ENCODE measurements around the gene TSTD2.
"Not testable (repeated sequence)": the region's sequence is repeated elsewhere in the genome, so short reads cannot be mapped to it uniquely, and the experiment has no call there.

Gene TSTD2

DNA sequence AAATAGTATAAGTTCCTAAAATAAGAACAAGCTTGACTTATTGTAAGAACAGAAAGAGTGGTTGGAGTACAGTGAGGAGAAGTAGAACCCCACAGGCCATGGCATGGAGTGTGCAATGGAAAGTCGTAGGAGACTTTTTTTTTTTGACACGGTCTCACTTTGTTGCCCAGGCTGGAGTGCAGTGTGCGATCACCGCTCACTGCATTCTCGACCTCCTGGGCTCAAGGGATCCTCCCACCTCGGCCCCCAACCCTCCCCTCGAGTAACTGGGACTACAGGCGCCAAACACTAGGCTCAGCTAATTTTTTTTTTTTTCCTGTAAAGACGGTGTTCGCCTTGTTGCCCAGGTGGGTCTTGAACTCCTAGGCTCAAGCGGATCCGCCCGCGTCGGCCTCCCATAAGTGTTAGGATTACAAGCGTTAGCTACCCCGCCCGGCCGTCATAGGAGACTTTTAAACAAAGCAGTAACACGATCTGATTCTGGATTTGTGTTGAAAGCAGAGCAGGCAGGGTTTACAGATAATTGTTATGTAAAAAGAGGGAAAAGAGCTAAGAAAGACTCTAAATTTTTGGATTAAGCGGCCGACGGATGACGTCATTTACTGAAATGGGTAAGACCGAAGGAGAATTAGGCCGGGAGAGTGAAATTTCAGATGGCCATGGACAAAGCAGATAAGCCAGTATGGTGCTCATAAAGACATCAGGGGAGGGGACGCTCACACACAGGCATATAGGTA is 752 bp downstream of the TSTD2 start:
- DNase-seq (ENCODE audit: low read depth in 1 of 2, low spot score in 1 of 2) = no peak

- DNase-seq (ENCODE audit: low read depth in 1 of 2, low spot score in 1 of 2) = no peak
Measured at GRCh38 chr9:97630591-97630990, 2.6 kb downstream of the TSTD2 start.

- DNase-seq (ENCODE audit: low read depth in 1 of 2, low spot score in 1 of 2) = no peak
Measured at GRCh38 chr9:97629156-97629555, 4.0 kb downstream of the TSTD2 start.

- DNase-seq (ENCODE audit: low read depth in 1 of 2, low spot score in 1 of 2) = no peak
Measured at GRCh38 chr9:97628668-97629067, 4.5 kb downstream of the TSTD2 start.

GRCh38 chr9:97627624-97628023 is 5.5 kb downstream of the TSTD2 start:
- DNase-seq (ENCODE audit: low read depth in 1 of 2, low spot score in 1 of 2) = no peak

DNA sequence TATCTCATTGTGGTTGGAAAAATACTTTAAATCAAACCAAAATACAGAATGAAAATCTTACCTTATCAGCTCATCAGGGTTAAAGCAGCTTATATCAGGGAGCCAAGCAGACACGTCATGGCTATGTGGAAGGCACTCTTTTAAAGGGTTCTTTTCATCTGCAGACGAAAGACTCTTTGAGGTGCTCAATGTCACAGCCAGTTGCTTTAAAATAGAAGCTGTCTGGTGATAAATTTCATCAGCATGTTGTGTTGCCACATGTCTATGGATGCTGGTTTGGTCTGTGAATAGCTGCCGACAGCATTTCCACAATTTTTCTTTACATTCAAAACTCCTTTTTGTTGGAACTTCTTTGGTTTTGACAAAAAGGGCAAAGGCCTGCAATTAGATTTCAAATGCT is 7.5 kb downstream of the TSTD2 start:
- no peak for DNase-seq (ENCODE audit: low read depth in 1 of 2, low spot score in 1 of 2)

- DNase-seq (ENCODE audit: low read depth in 1 of 2, low spot score in 1 of 2) = no peak
Measured at GRCh38 chr9:97623946-97624345, 9.2 kb downstream of the TSTD2 start.

DNA sequence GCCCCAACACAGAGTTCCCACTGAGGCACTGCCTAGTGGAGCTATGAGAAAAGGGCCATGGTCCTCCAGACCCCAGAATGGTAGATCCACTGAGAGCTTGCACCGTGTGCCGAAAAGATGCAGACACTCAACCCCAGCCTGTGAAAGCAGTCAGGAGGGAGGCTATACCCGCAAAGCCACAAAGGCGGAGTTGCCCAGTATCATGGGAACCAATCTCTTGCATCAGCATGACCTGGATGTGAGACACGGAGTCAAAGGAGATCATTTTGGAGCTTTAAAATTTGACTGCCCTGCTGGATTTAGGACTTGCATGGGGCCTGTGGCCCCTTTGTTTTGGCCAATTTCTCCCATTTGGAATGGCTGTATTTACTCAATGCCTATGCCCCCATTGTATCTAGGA is 10.7 kb downstream of the TSTD2 start:
- not testable (repeated sequence) for DNase-seq (ENCODE audit: low read depth in 1 of 2, low spot score in 1 of 2)

DNA sequence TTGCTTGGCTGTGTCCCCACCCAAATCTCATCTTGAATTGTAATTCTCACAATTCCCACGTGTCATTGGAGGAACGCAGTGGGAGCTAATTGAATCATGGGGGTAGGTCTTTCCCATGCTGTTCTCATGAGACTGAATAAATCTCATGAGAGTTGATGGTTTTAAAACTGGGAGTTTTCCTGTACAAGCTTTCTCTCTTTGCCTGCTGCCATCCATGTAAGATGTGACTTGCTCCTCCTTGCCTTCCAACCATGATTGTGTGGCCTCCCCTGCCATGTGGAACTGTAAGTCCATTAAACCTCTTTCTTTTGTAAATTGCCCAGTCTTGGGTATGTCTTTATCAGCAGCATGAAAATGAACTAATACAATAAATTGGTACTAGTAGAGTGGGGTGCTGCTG is 13.1 kb downstream of the TSTD2 start:
- DNase-seq (ENCODE audit: low read depth in 1 of 2, low spot score in 1 of 2) = not testable (repeated sequence)

GRCh38 chr9:97617939-97618416 is 15.2 kb downstream of the TSTD2 start:
- DNase-seq (ENCODE audit: low read depth in 1 of 2, low spot score in 1 of 2) = no peak

DNA sequence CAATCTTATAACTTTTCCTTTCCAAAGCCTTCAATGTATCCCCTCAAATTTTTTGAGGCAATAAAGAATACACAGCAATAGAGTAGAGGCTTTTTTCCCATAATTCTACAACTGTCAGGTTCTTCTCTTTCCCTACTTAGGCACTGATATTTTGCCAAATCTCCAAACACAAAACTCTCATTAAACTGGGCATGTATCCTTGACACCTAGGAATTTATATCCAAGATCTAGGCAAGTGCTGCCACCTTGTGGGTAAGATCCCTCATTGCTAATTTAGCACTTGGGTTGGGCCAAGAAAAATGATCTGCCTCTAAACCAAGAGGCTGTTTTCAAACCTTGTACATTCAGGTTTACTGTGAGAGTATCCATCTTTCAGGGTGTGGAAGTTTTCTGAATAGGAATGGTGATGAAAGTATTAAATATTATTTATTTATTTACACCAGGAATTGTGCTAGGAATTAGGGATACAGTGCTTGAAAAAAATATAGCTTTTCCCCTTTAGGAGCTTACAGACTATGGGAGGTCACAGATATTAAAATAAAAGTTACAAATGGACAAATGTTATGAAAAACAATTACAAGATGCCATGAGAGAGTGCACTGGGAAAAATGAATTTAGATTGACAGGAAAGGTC is 17.6 kb downstream of the TSTD2 start:
- peak in 1 of 2 donors; percentile 14 for DNase-seq (ENCODE audit: low read depth in 1 of 2, low spot score in 1 of 2)

- no peak for DNase-seq (ENCODE audit: low read depth in 1 of 2, low spot score in 1 of 2)
Measured at GRCh38 chr9:97604901-97605645, 28.1 kb downstream of the TSTD2 start.

DNA sequence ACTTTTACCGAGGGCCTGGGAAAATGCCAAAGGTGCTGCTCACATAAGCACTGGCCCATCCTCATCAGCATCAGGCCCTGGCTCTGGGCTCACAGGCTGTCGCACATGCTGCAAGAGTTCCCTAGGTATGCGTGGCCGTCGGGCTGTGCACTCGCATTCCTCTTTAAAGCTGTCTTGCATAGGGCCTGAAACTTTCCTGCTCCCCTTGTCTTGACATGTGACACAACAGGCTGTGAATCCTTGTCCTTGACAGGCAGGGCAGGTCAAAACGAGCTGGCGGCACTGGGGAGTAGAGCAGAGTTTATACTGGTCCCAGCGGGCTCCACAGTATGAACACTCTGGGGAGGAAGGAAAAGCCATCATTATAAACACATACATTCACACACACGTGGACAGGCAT is 30.7 kb downstream of the TSTD2 start:
- DNase-seq (ENCODE audit: low read depth in 1 of 2, low spot score in 1 of 2) = no peak

- DNase-seq (ENCODE audit: low read depth in 1 of 2, low spot score in 1 of 2) = no peak
Measured at GRCh38 chr9:97601228-97601898, 31.8 kb downstream of the TSTD2 start.

DNA sequence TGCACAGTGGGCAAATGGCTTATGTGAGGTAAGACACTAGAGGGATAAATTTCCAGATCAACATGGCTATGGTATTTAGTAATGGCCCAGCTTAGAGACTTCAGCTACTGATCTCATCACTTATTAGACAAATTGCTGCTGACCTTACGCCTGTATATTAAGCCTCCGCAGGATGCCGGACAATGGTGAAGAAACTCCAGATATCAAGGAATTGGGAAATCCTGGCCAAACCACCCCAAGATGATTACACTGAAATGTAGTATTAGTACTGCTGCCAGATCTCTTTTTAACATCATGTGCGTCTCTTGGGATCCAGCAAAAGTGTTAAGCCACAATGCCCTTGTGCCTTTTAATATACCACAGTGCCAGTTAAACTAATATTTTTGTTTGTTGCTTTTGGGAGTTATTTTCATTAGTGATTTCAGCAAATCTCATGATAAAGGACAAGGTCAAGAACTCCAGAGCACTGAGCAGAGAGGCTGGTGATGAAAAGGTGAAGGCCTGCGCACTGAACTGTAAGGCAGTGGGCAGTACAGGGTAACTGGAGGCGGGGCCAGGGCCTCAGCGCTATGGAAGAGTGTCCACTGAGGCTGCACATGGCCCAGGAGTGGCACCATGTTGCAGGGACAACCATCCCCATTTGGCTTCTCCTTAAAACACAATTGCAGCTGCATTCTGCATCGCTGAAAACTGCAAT is 32.5 kb downstream of the TSTD2 start:
- no peak for DNase-seq (ENCODE audit: low read depth in 1 of 2, low spot score in 1 of 2)

GRCh38 chr9:97599314-97599846 is 33.8 kb downstream of the TSTD2 start:
- DNase-seq (ENCODE audit: low read depth in 1 of 2, low spot score in 1 of 2) = no peak

DNA sequence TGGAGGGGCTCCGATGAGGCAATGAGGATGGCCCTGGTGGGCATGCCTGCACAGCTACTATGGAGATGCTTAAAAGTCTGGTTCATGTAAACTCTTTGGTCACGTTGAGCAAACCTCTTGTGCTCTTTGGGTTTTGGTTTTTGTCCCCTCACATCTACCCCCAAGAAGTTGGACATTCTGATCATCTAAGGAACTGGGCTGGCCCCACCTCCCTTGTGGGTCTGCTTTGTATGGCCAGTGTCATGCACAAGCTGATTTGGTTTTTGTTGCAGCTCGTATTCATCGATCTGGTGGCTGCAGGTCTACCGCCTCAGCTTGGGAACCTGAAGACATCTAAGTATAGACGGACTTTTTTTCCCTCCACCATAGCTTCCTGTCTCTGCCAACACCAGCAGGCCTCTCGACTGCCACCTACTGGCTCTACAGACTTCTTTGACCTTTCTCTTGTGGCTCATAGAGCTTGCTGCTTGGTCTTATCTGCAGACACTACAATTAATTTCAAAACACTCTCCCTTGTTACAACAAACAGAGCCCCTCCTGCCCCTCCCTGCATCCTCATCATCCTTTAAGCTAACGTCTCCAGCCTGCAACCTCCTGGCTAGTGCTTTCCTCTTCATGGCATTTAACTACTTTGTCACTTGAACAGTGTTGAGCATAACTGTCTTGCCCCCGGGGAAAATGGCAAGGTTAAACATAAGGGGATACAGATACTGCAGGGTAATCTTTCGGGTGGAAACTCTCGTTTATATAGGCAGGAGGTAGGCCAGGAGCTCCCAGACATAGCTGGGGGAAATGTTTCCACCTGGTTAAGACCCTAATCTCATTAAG is 34.5 kb downstream of the TSTD2 start:
- DNase-seq (ENCODE audit: low read depth in 1 of 2, low spot score in 1 of 2) = peak; percentile 15 to 21

DNA sequence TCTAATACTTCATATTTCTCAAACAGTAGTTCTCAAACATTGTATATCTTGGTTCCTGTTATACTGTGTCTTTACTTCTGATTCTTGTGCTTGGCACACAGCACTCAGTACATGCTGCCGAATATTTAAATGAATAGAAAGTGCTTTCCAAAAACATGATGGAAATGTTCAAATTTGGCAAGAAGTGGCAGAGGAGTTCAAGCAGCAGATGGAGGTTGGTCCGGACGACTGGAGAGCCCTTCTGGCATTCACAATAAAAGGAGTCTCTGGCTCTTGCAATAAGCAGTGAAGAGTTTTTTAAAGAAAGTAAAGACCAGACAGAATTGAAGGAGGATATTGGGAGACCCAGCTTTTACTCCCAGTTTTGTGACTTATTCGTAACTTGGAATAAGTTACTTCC is 36.3 kb downstream of the TSTD2 start:
- no peak for DNase-seq (ENCODE audit: low read depth in 1 of 2, low spot score in 1 of 2)

- no peak for DNase-seq (ENCODE audit: low read depth in 1 of 2, low spot score in 1 of 2)
Measured at GRCh38 chr9:97594381-97594921, 38.7 kb downstream of the TSTD2 start.

Measured in activated T-helper 1 cell treated with anti-CD3 and anti-CD28 coated beads, Interleukin-2, amount 50 U/mL, for 16 hours (primary cell).